ENCODE results near the gene ITGB4. TPM values are rescaled to one million over a fixed set of nuclear protein-coding genes. Genes with fewer than 3 reads are reported as not detected.

The ITGB4 gene
- total and polyA plus RNA-seq, 5 donors from 2014 or later, result 0.28 to 0.60 (median 0.56) TPM; not detected in 2

- Mint-ChIP-seq H3K36me3 (no peaks in the 10 kb centered on the region), H3K27me3 (peaks cover 4% of the 10 kb centered on the region), H3K4me3 (no peak overlapping the region), H3K9me3 (no peaks in the 10 kb centered on the region), H3K27ac (no peak overlapping the region), H3K4me1 (peaks cover 0 to 5% (median 0%) of the 10 kb centered on the region in 4 donors)
- DNase-seq (no peak), ATAC-seq (ENCODE audit: low read depth in 2 of 2) (no peak)
- no peaks in the 10 kb centered on the region for H3K4me1 ChIP-seq (ENCODE audit: control insufficient read depth, insufficient read depth, low read length, poor library complexity, severe bottlenecking)
- no peaks in the 10 kb centered on the region for H3K36me3 ChIP-seq (ENCODE audit: control insufficient read depth, insufficient read depth, low read length)
- no peak overlapping the region for H3K27ac ChIP-seq (ENCODE audit: insufficient read depth, low read length, poor library complexity, severe bottlenecking)
- no peak overlapping the region for H3K4me3 ChIP-seq (ENCODE audit: low read depth, low read length)
- H3K9me3 ChIP-seq (ENCODE audit: control insufficient read depth in 2 of 2, low read length in 2 of 2), result no peaks in the 10 kb centered on the region
- H3K27me3 ChIP-seq (ENCODE audit: control insufficient read depth, insufficient read depth, low read length), result no peaks in the 10 kb centered on the region
Measured at GRCh38 chr17:75740631-75741077, 19.4 kb downstream of the ITGB4 start.

GRCh38 chr17:75742337-75742736 is 21.1 kb downstream of the ITGB4 start:
- H3K9me3 Mint-ChIP-seq, result no peaks in the 10 kb centered on the region
- no peak for DNase-seq
- Histone ChIP-seq H3K4me3 (ENCODE audit: low read depth, low read length) (no peak overlapping the region), H3K27ac (ENCODE audit: insufficient read depth, low read length, poor library complexity, severe bottlenecking) (no peak overlapping the region), H3K4me1 (ENCODE audit: control insufficient read depth, insufficient read depth, low read length, poor library complexity, severe bottlenecking) (no peaks in the 10 kb centered on the region), H3K36me3 (ENCODE audit: control insufficient read depth, insufficient read depth, low read length) (no peaks in the 10 kb centered on the region), H3K27me3 (ENCODE audit: control insufficient read depth, insufficient read depth, low read length) (no peaks in the 10 kb centered on the region), H3K9me3 (ENCODE audit: control insufficient read depth in 2 of 2, low read length in 2 of 2) (no peaks in the 10 kb centered on the region)
- H3K36me3 Mint-ChIP-seq, result no peaks in the 10 kb centered on the region
- H3K4me3 Mint-ChIP-seq, result no peak overlapping the region
- no peak for ATAC-seq (ENCODE audit: low read depth in 2 of 2)
- peaks cover 4% of the 10 kb centered on the region for H3K27me3 Mint-ChIP-seq
- H3K27ac Mint-ChIP-seq, result no peak overlapping the region
- peaks cover 0 to 5% (median 0%) of the 10 kb centered on the region in 4 donors for H3K4me1 Mint-ChIP-seq

DNA sequence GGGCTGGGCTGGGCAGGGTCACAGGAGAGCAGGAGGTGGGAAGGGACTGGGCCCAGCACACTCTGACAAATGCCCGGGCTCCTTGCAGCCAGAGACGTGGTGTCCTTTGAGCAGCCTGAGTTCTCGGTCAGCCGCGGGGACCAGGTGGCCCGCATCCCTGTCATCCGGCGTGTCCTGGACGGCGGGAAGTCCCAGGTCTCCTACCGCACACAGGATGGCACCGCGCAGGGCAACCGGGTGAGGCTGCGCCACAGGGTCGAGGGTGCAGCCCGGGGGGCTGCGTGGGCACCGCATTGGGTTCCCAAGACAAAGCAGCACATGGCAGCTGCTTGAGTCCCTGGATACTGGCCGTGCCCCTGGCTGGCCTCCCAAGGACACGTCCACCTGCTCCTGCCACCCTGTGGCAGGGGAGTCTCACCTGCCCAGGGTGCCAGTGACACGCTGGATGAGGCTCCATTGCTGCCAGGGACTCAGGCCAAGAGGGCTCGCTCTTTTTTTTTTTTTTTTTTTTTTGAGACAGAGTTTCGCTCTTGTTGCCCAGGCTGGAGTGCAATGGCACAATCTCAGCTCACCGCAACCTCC is 22.5 kb downstream of the ITGB4 start:
- H3K36me3 ChIP-seq (ENCODE audit: control insufficient read depth, insufficient read depth, low read length), result no peaks in the 10 kb centered on the region
- ATAC-seq (ENCODE audit: low read depth in 2 of 2), result peak in 1 of 2 donors; percentile 10
- no peaks in the 10 kb centered on the region for H3K27me3 ChIP-seq (ENCODE audit: control insufficient read depth, insufficient read depth, low read length)
- no peak overlapping the region for H3K4me3 ChIP-seq (ENCODE audit: low read depth, low read length)
- H3K9me3 ChIP-seq (ENCODE audit: control insufficient read depth in 2 of 2, low read length in 2 of 2), result no peaks in the 10 kb centered on the region
- Mint-ChIP-seq H3K27ac (no peak overlapping the region), H3K4me3 (no peak overlapping the region), H3K36me3 (peaks cover 4% of the 10 kb centered on the region), H3K4me1 (peaks cover 0 to 6% (median 4%) of the 10 kb centered on the region in 4 donors), H3K9me3 (no peaks in the 10 kb centered on the region), H3K27me3 (no peaks in the 10 kb centered on the region)
- H3K27ac ChIP-seq (ENCODE audit: insufficient read depth, low read length, poor library complexity, severe bottlenecking), result no peak overlapping the region
- H3K4me1 ChIP-seq (ENCODE audit: control insufficient read depth, insufficient read depth, low read length, poor library complexity, severe bottlenecking), result peaks cover 6% of the 10 kb centered on the region
- DNase-seq, result no peak

DNA sequence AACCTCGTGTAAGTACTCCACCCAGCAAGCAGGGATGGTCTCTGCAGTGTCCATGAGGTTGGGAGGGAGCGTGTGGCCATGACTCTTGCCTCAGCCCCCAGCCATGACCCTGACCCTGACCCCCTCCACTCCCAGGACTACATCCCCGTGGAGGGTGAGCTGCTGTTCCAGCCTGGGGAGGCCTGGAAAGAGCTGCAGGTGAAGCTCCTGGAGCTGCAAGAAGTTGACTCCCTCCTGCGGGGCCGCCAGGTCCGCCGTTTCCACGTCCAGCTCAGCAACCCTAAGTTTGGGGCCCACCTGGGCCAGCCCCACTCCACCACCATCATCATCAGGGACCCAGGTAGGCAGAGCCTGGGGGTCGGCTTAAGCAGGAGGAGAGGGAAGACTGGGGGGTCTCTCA is 27.4 kb downstream of the ITGB4 start:
- Mint-ChIP-seq H3K9me3 (no peaks in the 10 kb centered on the region), H3K36me3 (peaks cover 4% of the 10 kb centered on the region), H3K4me3 (no peak overlapping the region), H3K4me1 (peaks cover 0 to 19% (median 12%) of the 10 kb centered on the region in 4 donors), H3K27ac (no peak overlapping the region), H3K27me3 (peaks cover 11% of the 10 kb centered on the region)
- H3K27ac ChIP-seq (ENCODE audit: insufficient read depth, low read length, poor library complexity, severe bottlenecking), result no peak overlapping the region
- no peaks in the 10 kb centered on the region for H3K9me3 ChIP-seq (ENCODE audit: control insufficient read depth in 2 of 2, low read length in 2 of 2)
- H3K4me1 ChIP-seq (ENCODE audit: control insufficient read depth, insufficient read depth, low read length, poor library complexity, severe bottlenecking), result peaks cover 22% of the 10 kb centered on the region
- H3K27me3 ChIP-seq (ENCODE audit: control insufficient read depth, insufficient read depth, low read length), result no peaks in the 10 kb centered on the region
- no peak for ATAC-seq (ENCODE audit: low read depth in 2 of 2)
- H3K36me3 ChIP-seq (ENCODE audit: control insufficient read depth, insufficient read depth, low read length), result no peaks in the 10 kb centered on the region
- H3K4me3 ChIP-seq (ENCODE audit: low read depth, low read length), result no peak overlapping the region
- DNase-seq, result no peak

DNA sequence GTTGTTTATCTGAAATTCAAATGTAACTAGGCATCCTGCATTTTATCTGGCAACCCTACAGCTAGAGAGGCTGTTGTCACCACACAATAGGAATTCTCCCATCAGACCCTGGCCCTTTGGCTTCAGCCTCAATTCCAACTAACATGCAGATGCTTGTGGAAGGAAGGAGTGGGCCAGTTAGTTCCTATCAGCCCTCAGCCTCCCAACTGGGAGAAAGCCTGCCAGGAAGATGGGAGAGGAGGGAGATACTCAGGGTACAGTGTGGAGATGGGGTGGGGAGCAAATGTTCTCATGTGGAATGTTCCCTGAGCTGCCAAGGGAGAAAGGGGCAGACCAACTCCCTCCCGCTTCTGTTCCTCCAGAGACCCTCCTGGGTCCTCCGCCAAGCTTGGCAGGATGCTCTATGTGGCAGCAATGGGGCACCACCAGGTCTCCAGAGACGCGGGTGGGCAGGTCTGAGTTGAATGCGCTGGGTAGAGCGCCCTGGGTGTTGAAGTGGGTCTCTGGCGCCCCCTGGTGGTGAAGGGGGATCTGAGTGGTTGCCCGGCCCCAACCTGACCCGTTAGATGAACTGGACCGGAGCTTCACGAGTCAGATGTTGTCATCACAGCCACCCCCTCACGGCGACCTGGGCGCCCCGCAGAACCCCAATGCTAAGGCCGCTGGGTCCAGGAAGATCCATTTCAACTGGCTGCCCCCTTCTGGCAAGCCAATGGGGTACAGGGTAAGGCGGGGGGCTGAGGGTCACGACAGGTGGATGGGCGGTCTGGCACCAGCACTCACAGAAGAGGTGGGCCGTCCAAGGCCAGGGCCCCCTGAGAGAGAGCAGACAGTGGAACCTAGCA is 28.5 kb downstream of the ITGB4 start:
- H3K4me3 ChIP-seq (ENCODE audit: low read depth, low read length), result no peak overlapping the region
- no peaks in the 10 kb centered on the region for H3K27me3 ChIP-seq (ENCODE audit: control insufficient read depth, insufficient read depth, low read length)
- H3K27ac ChIP-seq (ENCODE audit: insufficient read depth, low read length, poor library complexity, severe bottlenecking), result no peak overlapping the region
- H3K9me3 ChIP-seq (ENCODE audit: control insufficient read depth in 2 of 2, low read length in 2 of 2), result no peaks in the 10 kb centered on the region
- Mint-ChIP-seq H3K27me3 (peaks cover 11% of the 10 kb centered on the region), H3K36me3 (peaks cover 4% of the 10 kb centered on the region), H3K27ac (peak overlapping the region in 1 of 3 donors; percentile 36), H3K4me1 (peaks cover 0 to 25% (median 15%) of the 10 kb centered on the region in 4 donors), H3K4me3 (peak overlapping the region in 1 of 4 donors; percentile 35), H3K9me3 (no peaks in the 10 kb centered on the region)
- H3K36me3 ChIP-seq (ENCODE audit: control insufficient read depth, insufficient read depth, low read length), result no peaks in the 10 kb centered on the region
- peaks cover 30% of the 10 kb centered on the region for H3K4me1 ChIP-seq (ENCODE audit: control insufficient read depth, insufficient read depth, low read length, poor library complexity, severe bottlenecking)
- peak; percentile 77 to 83 (median 80) for DNase-seq
- ATAC-seq (ENCODE audit: low read depth in 2 of 2), result peak; percentile 64 to 73

GRCh38 chr17:75750661-75751423 is 29.6 kb downstream of the ITGB4 start:
- Mint-ChIP-seq H3K27me3 (peaks cover 11% of the 10 kb centered on the region), H3K9me3 (no peaks in the 10 kb centered on the region), H3K4me3 (peak overlapping the region in 1 of 4 donors; percentile 74), H3K4me1 (peaks cover 0 to 28% (median 18%) of the 10 kb centered on the region in 4 donors), H3K36me3 (peaks cover 4% of the 10 kb centered on the region), H3K27ac (no peak overlapping the region)
- no peak for ATAC-seq (ENCODE audit: low read depth in 2 of 2)
- Histone ChIP-seq H3K27me3 (ENCODE audit: control insufficient read depth, insufficient read depth, low read length) (no peaks in the 10 kb centered on the region), H3K36me3 (ENCODE audit: control insufficient read depth, insufficient read depth, low read length) (no peaks in the 10 kb centered on the region), H3K4me1 (ENCODE audit: control insufficient read depth, insufficient read depth, low read length, poor library complexity, severe bottlenecking) (peaks cover 30% of the 10 kb centered on the region), H3K4me3 (ENCODE audit: low read depth, low read length) (no peak overlapping the region), H3K9me3 (ENCODE audit: control insufficient read depth in 2 of 2, low read length in 2 of 2) (no peaks in the 10 kb centered on the region), H3K27ac (ENCODE audit: insufficient read depth, low read length, poor library complexity, severe bottlenecking) (no peak overlapping the region)
- no peak for DNase-seq

- ATAC-seq (ENCODE audit: low read depth in 2 of 2), result no peak
- H3K27me3 Mint-ChIP-seq, result peaks cover 11% of the 10 kb centered on the region
- Histone ChIP-seq H3K27ac (ENCODE audit: insufficient read depth, low read length, poor library complexity, severe bottlenecking) (no peak overlapping the region), H3K4me1 (ENCODE audit: control insufficient read depth, insufficient read depth, low read length, poor library complexity, severe bottlenecking) (peaks cover 30% of the 10 kb centered on the region), H3K4me3 (ENCODE audit: low read depth, low read length) (no peak overlapping the region), H3K36me3 (ENCODE audit: control insufficient read depth, insufficient read depth, low read length) (no peaks in the 10 kb centered on the region), H3K27me3 (ENCODE audit: control insufficient read depth, insufficient read depth, low read length) (no peaks in the 10 kb centered on the region), H3K9me3 (ENCODE audit: control insufficient read depth in 2 of 2, low read length in 2 of 2) (no peaks in the 10 kb centered on the region)
- no peak for DNase-seq
- peak overlapping the region in 1 of 4 donors; percentile 78 for H3K4me3 Mint-ChIP-seq
- H3K4me1 Mint-ChIP-seq, result peaks cover 0 to 30% (median 18%) of the 10 kb centered on the region in 4 donors
- no peak overlapping the region for H3K27ac Mint-ChIP-seq
- peaks cover 4% of the 10 kb centered on the region for H3K36me3 Mint-ChIP-seq
- H3K9me3 Mint-ChIP-seq, result no peaks in the 10 kb centered on the region
Measured at GRCh38 chr17:75751676-75752404, 30.6 kb downstream of the ITGB4 start.

All from CD4-positive, CD25-positive, alpha-beta regulatory T cell (primary cell).